Activated CD8-positive, alpha-beta memory T cell treated with anti-CD3 and anti-CD28 coated beads for 48 hours (primary cell): ENCODE data around the gene ZDHHC1.

ENCODE experiments used
- DNase-seq, 3 experiments: peaks; one replicate each; pipeline ENCODE4 v3.0.0-alpha.2; 2020; ENCODE audit warnings: low read depth in 2 of 3, low spot score in 2 of 3

ZDHHC1 gene

GRCh38 chr16:67413978-67414911 lies 2.0 kb downstream of the ZDHHC1 start:
- DNase-seq = no peak

DNA sequence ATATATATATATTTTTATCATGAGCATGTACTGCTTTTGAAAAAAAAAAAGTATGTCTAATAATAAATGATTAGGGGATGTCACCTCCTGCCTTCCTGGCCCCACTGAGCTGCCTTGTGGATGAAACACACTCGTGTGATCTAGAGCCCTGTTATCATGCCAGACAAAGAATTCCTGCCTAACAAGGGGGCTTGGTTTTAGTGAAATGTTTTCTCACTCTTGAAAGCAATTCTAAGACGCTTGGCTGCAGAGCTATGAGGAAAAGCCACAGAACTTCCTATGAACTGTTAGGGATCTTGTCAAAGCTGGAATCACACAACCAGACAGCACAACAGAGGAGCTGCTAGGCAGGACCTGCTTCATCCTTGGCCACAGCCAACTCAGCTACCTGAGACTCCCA lies 4.0 kb downstream of the ZDHHC1 start:
- DNase-seq = no peak

DNA sequence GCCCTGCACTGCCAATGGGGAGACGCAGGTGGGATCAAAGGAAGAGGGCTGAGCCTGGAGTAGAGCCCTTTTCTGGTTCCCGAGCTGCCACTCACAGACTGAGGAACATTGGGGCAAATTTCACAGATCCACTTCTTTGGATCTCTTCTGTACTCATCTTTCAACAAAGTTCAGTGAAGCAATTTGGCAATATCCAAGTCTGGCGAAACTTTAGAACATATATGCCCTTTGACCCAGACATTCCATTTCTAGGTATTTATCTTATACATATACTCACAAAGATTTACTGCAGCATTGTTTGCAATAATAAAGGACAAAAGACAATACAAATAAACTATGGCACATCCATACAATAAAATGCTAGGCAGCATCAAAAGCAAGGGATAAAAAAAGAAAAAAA lies 4.9 kb downstream of the ZDHHC1 start:
- DNase-seq = no peak

- DNase-seq = no peak
Observed at GRCh38 chr16:67409631-67410030, 6.6 kb downstream of the ZDHHC1 start.

- no peak for DNase-seq
Observed at GRCh38 chr16:67407788-67408452, 8.4 kb downstream of the ZDHHC1 start.

DNA sequence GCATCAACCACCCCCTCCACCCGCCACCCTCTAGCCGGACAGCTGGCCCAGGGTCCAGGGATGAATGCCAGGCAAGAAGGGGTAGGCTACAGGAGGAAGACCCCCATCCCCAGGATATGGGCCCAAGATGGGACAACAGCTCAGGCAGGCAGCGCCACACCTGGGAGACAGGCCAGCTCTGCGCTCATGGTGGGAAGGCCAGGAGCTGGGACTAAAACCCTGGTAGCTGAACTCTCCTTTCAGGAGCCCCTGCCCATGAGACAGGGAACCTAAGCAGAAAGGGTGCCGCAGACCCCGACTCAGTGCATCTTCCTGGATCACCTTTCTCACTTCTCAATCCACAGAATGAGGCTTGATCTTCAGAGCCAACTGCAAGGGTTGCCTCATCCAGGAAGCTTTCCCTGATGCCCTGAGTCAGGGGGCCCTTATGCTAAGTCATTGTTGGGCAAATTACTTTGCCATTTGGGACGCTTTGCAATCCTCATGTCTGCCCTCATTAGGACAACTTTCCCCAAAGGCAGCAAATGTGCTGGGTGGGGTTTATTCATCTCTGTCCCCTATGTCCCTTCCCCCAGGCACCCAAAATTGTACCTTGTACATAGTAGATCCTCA lies 9.0 kb downstream of the ZDHHC1 start:
- no peak for DNase-seq

DNA sequence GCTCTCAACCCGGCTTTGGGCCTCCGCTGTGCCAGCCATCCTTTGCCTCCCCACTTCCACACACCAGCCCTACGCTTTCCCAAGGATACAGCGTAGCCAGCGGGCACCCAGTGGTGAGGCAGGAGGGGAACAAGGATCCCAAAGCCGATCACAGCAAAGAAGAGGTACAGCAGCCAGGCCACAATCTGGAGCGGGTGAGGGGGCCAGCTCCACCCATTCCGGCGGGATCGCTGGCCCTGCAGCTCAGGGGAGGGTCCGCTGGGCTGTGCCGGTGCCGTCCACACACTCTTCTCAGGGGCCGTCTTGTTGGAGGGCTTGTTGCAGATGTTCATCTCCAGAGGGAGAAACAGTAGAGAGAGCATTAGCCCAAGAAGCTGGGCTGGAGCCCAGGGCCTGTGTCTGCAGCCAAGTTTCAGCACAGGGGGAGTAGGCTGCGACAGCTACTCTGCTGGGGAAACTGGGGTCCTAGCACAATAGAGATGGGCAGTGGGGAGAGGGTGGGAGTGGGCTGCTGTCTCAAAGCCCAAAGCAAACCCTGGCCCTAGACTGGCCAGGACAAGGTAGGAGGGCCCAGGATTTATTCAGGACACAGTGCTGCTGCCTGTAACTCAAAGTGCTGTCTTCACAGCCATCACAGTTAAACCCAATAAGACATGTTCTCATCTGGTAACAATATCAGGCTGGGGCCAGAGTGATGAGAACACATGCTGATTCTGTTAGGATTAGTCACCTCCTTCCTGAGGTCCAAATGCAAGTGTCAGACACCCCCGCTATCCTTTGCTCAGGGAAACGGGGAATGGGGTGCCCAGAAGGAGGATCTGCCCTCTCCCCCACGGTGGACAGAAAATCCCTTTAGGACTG lies 9.9 kb downstream of the ZDHHC1 start:
- no peak for DNase-seq

- DNase-seq = no peak
Observed at GRCh38 chr16:67405336-67405735, 10.9 kb downstream of the ZDHHC1 start.

DNA sequence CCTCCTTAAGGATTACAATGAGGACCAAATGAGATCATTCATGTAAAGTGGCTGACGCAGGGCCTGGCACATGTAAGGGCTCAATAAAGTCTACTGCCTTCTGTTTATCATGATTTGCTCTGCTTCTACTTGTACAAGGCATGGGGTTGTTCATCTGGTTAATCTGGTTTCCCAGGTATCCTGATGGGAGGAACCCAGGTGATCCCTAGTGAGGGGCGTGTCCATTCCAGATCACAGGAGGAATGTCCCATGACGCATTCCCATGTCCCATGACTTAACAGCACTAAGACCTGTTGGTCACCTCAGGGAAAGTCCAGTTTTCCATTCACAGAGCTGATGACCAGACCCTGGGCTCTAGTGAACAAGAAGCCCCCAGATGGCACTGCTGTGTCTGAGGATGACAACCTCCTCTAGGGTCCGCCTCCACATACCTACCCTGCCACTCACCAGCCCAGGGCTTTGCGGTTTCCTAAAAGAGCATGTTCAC lies 11.5 kb downstream of the ZDHHC1 start:
- DNase-seq = no peak

DNA sequence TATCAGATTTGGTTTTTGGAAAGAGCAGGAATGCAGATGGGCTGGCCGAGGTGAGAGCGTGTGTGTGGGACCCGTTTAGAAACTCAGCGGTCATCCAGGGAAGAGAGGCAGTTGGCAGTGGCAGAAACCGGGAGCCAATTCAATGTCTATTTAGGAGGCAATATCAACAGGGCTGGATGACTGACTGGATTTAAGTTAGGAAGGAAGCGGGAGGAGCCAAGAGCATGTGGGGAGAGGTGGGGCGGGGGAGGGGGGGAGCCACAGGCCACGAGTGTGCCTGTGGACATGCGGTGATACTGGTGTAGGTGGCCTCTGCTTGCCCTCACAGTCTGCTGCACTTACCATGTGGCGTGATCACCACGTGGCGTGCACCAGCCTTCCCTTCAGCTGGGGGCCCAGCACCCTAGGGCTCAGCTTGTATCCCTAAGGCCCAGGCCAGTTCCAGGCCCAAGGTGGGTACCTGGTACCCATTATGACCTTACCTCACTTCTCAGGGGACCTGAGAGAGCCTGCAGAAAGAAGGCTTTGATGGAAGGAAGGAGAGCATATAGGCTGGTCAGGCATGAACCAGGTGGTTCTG lies 12.2 kb downstream of the ZDHHC1 start:
- no peak for DNase-seq

DNA sequence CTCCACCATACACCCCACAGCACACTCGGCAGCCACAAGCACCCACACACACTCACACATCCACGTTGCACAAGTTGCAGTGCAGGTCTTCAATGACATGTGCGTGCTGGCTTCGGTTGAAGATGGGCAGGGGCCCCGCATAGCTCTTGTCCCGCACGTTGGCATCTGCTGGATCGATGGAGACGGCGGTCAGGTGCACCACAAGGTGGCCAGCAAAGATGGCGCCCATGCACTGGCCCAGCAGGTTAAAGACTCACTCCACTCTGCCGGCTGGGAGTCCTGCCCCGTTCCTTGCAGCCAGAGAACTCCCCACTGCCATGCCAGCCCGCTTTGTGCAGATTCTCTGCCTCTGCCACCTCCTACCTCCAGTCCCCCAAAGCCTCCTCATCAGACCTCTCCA lies 15.4 kb downstream of the ZDHHC1 start:
- no peak for DNase-seq

GRCh38 chr16:67399749-67400704 lies 16.2 kb downstream of the ZDHHC1 start:
- DNase-seq = no peak

GRCh38 chr16:67399218-67399733 lies 17.0 kb downstream of the ZDHHC1 start:
- peak in 1 of 3 experiments; percentile 54 for DNase-seq

- no peak for DNase-seq
Observed at GRCh38 chr16:67398546-67399217, 17.6 kb downstream of the ZDHHC1 start.

- DNase-seq = no peak
Observed at GRCh38 chr16:67397812-67398545, 18.3 kb downstream of the ZDHHC1 start.

DNA sequence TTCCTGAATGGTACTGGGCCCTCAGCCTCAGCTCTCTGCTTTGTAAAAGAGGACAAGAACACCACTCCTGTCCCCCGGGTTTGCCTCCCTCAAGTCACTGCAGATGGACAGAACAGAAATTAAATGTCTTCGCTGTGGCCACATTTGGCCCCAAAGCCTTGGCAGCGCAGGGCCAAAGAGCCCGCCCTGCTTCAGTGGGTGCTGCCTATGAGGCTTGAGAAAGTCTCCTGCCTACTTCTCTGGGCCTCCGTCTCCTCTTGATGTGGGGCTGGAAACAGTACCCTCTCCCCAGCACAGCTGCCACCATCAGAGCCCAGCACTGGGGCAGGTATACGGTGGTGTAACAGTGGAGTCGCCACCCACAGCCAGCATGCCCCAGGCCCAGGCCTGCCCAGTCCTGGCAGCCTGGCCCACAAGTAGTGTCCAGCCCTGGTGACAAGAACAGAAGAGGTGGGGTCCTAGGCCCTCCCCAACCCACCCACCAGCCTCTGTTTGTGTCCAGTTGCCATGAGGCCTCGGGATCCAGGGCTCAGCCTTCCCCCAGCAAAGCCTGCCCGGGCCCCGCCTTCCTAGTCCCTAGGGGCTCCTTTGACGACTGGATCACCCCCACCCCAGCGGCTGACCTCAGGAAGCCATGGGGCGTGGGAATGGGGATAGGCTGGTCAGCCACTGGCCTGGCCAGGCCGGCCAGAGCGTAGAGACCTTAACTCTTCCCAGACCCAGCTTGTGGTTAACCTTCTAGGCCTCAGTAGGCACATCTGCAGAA lies 19.1 kb downstream of the ZDHHC1 start:
- DNase-seq = no peak
